Endothelial cell of umbilical vein (primary cell): ENCODE measurements around the gene ADCYAP1R1.

Source experiments
- EZH2 ChIP-seq: IDR thresholded peaks from 2 replicates; pipeline ENCODE4 v1.6.1; 2012; ENCODE audit warnings: borderline replicate concordance, low read depth, mild to moderate bottlenecking, moderate library complexity, low read length, inconsistent platforms; ENCODE audit not compliant: severe bottlenecking
- FOS ChIP-seq: IDR thresholded peaks from 2 replicates; pipeline ENCODE4 v1.6.1; 2011; ENCODE audit warnings: mild to moderate bottlenecking, low read length, moderate library complexity, borderline replicate concordance; ENCODE audit not compliant: insufficient read depth
- GATA2 ChIP-seq: IDR thresholded peaks from 2 replicates; pipeline ENCODE4 v1.7.0; 2011; ENCODE audit warnings: low read depth, mild to moderate bottlenecking, moderate library complexity, mixed read lengths, low read length; ENCODE audit not compliant: insufficient read length, insufficient read depth
- JUN ChIP-seq: IDR thresholded peaks from 2 replicates; pipeline ENCODE4 v1.6.1; 2011; ENCODE audit warnings: borderline replicate concordance, low read depth; ENCODE audit not compliant: insufficient read length, insufficient read depth
- MYC ChIP-seq: IDR thresholded peaks from one replicate; pipeline ENCODE4 v1.6.1; 2011; ENCODE audit warnings: mild to moderate bottlenecking, low read depth, low read length
- POLR2A ChIP-seq: IDR thresholded peaks from 2 replicates; pipeline ENCODE4 v1.6.1; 2012; ENCODE audit warnings: low read depth, mild to moderate bottlenecking, control low read depth, low read length
- POLR2AphosphoS5 ChIP-seq: IDR thresholded peaks from 2 replicates; pipeline ENCODE4 v1.6.1; 2012; ENCODE audit warnings: low read depth, mild to moderate bottlenecking, control low read depth, low read length, moderate library complexity; ENCODE audit not compliant: insufficient read depth
- TF ChIP-seq, protein P1 (sequence below), 2 donors: IDR thresholded peaks; 1 replicate in 1 of 2; 2 replicates in 1 of 2; pipeline ENCODE4 v1.5.1; 2011; ENCODE audit warnings: low read length in 2 of 2, mild to moderate bottlenecking in 2 of 2, moderate library complexity in 2 of 2, control low read depth in 1 of 2, inconsistent platforms in 1 of 2, low read depth in 1 of 2; ENCODE audit not compliant: insufficient read depth in 1 of 2; ENCODE audit errors: extremely low read depth in 1 of 2
- TF ChIP-seq, protein P2 (sequence below): IDR thresholded peaks from 2 replicates; pipeline ENCODE4 v1.6.1; 2011; ENCODE audit not compliant: insufficient read depth, insufficient read length

DNA sequence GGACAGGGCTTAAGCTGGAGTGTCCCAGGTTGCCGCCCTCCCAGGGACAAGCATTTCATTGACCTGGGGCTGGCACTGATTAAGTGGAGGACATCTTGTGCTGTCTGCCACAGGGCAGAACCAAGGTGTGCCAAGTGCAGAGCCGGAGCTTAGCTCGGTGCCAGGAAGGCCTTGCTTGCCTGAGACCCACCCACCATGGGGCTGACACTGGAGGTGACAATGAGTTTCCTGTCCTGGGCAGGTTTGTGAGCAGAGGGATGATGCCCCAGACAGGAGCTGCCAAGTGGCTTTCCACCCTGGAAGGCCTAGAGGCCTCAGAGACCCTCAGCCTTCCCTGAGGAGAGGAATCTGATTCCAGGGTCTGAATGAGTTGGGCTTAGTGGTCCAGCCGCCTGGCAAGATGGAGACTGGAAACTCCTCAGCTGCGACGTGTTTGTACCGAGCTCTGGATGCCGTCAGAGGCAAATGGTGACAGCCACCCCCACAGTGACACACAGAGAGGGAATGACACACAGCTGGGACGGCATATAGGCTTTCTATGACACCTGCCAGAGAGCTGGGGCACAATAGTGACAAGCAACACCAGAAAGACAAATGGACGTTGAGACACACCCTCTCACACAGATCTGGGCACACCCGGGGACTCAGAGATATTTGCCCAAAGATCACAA is 2.6 kb downstream of the ADCYAP1R1 start:
- TF ChIP-seq, protein P1, sequence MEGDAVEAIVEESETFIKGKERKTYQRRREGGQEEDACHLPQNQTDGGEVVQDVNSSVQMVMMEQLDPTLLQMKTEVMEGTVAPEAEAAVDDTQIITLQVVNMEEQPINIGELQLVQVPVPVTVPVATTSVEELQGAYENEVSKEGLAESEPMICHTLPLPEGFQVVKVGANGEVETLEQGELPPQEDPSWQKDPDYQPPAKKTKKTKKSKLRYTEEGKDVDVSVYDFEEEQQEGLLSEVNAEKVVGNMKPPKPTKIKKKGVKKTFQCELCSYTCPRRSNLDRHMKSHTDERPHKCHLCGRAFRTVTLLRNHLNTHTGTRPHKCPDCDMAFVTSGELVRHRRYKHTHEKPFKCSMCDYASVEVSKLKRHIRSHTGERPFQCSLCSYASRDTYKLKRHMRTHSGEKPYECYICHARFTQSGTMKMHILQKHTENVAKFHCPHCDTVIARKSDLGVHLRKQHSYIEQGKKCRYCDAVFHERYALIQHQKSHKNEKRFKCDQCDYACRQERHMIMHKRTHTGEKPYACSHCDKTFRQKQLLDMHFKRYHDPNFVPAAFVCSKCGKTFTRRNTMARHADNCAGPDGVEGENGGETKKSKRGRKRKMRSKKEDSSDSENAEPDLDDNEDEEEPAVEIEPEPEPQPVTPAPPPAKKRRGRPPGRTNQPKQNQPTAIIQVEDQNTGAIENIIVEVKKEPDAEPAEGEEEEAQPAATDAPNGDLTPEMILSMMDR (IDR thresholded peaks at IDR 0.05; ENCODE audit: extremely low read depth in 1 of 2, insufficient read depth in 1 of 2, low read depth in 1 of 2, low read length in 2 of 2): no peak
- TF ChIP-seq POLR2A: no peak
- no peak for TF ChIP-seq FOS
- TF ChIP-seq, protein P2, sequence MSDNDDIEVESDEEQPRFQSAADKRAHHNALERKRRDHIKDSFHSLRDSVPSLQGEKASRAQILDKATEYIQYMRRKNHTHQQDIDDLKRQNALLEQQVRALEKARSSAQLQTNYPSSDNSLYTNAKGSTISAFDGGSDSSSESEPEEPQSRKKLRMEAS: no peak
- TF ChIP-seq EZH2: no peak
- TF ChIP-seq POLR2AphosphoS5: no peak
- TF ChIP-seq JUN: no peak
- no peak for TF ChIP-seq MYC
- TF ChIP-seq GATA2: no peak
